OCI-LY7 (cell line): Measurements from ENCODE around the gene MAPK6.

Experiments
- EZH2phosphoT487 ChIP-seq: fragments of 200-600 bp; sonication (generic); IDR thresholded peaks from 2 replicates; pipeline ENCODE4 v1.6.1; 2018; ENCODE audit warnings: low read depth, borderline replicate concordance, mild to moderate bottlenecking, mixed run types, antibody characterized with exemption, low read length, moderate library complexity, mixed read lengths
- TF ChIP-seq, protein P1 (sequence below): fragments of 200-600 bp; sonication (generic); conservative IDR thresholded peaks from 2 replicates; pipeline ENCODE4 v1.5.1; 2014; ENCODE audit warnings: mild to moderate bottlenecking, antibody characterized with exemption, low read length, moderate library complexity, mixed read lengths

DNA sequence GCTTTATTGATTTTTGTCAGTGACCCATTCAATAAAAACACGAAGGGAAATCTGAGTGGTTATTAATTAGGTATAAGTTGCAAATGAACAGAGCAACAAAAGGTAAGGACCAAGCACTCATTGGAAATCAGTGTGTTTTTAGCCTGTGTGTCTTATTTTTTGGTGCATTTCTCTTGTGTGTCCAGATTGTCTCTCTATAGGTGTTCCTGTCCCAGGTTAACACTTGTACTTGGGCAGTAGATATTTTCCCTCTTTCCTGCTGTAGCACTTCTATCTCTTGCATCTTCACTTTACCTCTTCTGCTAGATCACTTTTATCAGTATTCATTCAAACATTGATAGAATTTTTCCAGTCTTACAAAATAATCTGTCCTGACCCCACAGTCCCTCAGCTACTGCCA lies 37.0 kb downstream of the MAPK6 start:
- TF ChIP-seq, protein P1, sequence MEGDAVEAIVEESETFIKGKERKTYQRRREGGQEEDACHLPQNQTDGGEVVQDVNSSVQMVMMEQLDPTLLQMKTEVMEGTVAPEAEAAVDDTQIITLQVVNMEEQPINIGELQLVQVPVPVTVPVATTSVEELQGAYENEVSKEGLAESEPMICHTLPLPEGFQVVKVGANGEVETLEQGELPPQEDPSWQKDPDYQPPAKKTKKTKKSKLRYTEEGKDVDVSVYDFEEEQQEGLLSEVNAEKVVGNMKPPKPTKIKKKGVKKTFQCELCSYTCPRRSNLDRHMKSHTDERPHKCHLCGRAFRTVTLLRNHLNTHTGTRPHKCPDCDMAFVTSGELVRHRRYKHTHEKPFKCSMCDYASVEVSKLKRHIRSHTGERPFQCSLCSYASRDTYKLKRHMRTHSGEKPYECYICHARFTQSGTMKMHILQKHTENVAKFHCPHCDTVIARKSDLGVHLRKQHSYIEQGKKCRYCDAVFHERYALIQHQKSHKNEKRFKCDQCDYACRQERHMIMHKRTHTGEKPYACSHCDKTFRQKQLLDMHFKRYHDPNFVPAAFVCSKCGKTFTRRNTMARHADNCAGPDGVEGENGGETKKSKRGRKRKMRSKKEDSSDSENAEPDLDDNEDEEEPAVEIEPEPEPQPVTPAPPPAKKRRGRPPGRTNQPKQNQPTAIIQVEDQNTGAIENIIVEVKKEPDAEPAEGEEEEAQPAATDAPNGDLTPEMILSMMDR = no peak
- TF ChIP-seq EZH2phosphoT487 = no peak
